HepG2 (cell line): ENCODE results near the gene EBF3. TPM values are rescaled to one million over a fixed set of nuclear protein-coding genes. Genes with fewer than 3 reads are reported as not detected.

ENCODE experiments used
- ATAC-seq: fragments of 200-7000 bp; cut with Tn5 transposase; 3 replicates; pipeline ENCODE4 v1.9.1; 2020; ENCODE audit warnings: mild to moderate bottlenecking, moderate library complexity
- BruUV-seq: library from RNA; stranded (reverse); fragments of 400-500 nt; replicated peaks from 2 replicates; lab custom pipeline; 2021; lab: Mats Ljungman, UMichigan
- CTCF ChIA-PET: fragments of 300-600 bp; formaldehyde crosslinking; extraction: SDS; loops from one replicate; lab custom pipeline; 2021; ENCODE audit warnings: low total read pairs, inconsistent platforms, low intra/inter-chr PET ratio; lab: Yijun Ruan, JAX
- POLR2A ChIA-PET: fragments of 350-600 bp; sonication (Branson Sonifier 250); formaldehyde crosslinking; loops from one replicate; lab custom pipeline; 2020; ENCODE audit warnings: antibody characterized with exemption, inconsistent platforms; lab: Yijun Ruan, JAX
- DNase-seq: peaks from one replicate; pipeline ENCODE4 v3.0.0-alpha.2; 2015; ENCODE audit warnings: low spot score
- FAIRE-seq: peaks from 3 replicates; lab custom pipeline; 2011; peaks lifted over from hg19 to GRCh38; lab: Jason Lieb, UNC
- H2AFZ ChIP-seq: one replicate; pipeline ENCODE4 v1.6.1; 2011; ENCODE audit warnings: low read length, inconsistent platforms
- H3K27ac ChIP-seq: fragments of 300-600 bp; 3 replicates; pipeline ENCODE4 v1.8.0; 2011; ENCODE audit warnings: mixed run types, mild to moderate bottlenecking, mixed read lengths, low read length, inconsistent platforms; ENCODE audit not compliant: insufficient read depth; ENCODE audit errors: extremely low read length
- H3K27me3 ChIP-seq, 2 experiments: fragments of 200-600 bp in 1 of 2; 2 replicates in 1 of 2; 3 replicates in 1 of 2; pipeline versions ENCODE4 v1.6.0 to v1.8.0; 2011; ENCODE audit warnings: low read length in 2 of 2, mild to moderate bottlenecking in 2 of 2, moderate library complexity in 2 of 2, inconsistent platforms in 1 of 2; ENCODE audit not compliant: insufficient read depth in 2 of 2, control insufficient read depth in 1 of 2
- H3K36me3 ChIP-seq, 2 experiments: fragments of 200-600 bp in 1 of 2; replicated peaks in 1 of 2; 2 replicates in 1 of 2; 3 replicates in 1 of 2; pipeline versions ENCODE4 v1.5.1 to v1.8.0; 2011; ENCODE audit warnings: low read length in 2 of 2, inconsistent platforms in 1 of 2; ENCODE audit not compliant: insufficient read depth in 2 of 2, control insufficient read depth in 1 of 2
- H3K4me1 ChIP-seq: 2 replicates; pipeline ENCODE4 v1.5.1; 2012; ENCODE audit warnings: low read length, inconsistent platforms; ENCODE audit not compliant: insufficient read depth
- H3K4me2 ChIP-seq: 2 replicates; pipeline ENCODE4 v1.6.0; 2011; ENCODE audit warnings: low read depth, low read length, inconsistent platforms
- H3K4me3 ChIP-seq, 3 experiments: fragments of 200-600 bp in 1 of 3; sonication (generic), shearing (Covaris generic) in 1 of 3; replicated peaks in 1 of 3; 2 replicates each; pipeline ENCODE4 v1.5.1; 2011 to 2016; ENCODE audit warnings: low read length in 3 of 3, inconsistent platforms in 2 of 3, low read depth in 2 of 3, mild to moderate bottlenecking in 2 of 3, control low read depth in 1 of 3, mixed read lengths in 1 of 3; ENCODE audit not compliant: insufficient read depth in 1 of 3
- H3K79me2 ChIP-seq: one replicate; pipeline ENCODE4 v1.6.1; 2011; ENCODE audit warnings: low read length, inconsistent platforms; ENCODE audit not compliant: insufficient read depth
- H3K9ac ChIP-seq: 2 replicates; pipeline ENCODE4 v1.6.0; 2011; ENCODE audit warnings: mild to moderate bottlenecking, low read depth, low read length, inconsistent platforms; ENCODE audit not compliant: insufficient read depth
- H3K9me3 ChIP-seq: 2 replicates; pipeline ENCODE4 v1.5.1; 2012; ENCODE audit warnings: mild to moderate bottlenecking, low read length
- H4K20me1 ChIP-seq: 2 replicates; pipeline ENCODE4 v1.6.0; 2011; ENCODE audit warnings: inconsistent platforms, mild to moderate bottlenecking, low read length, moderate library complexity; ENCODE audit not compliant: insufficient read depth
- ARID2 ChIP-seq: sonication (generic); formaldehyde crosslinking; IDR thresholded peaks from 2 replicates; pipeline ENCODE4 v1.8.1; 2022; ENCODE audit warnings: mild to moderate bottlenecking, missing genetic modification reagents, borderline replicate concordance
- FOXC1 ChIP-seq: sonication (generic); formaldehyde crosslinking; IDR thresholded peaks from 2 replicates; pipeline ENCODE4 v1.8.0; 2022; ENCODE audit warnings: mild to moderate bottlenecking, missing genetic modification reagents, borderline replicate concordance
- HOXA3 ChIP-seq: sonication (generic); formaldehyde crosslinking; IDR thresholded peaks from 2 replicates; pipeline ENCODE4 v1.5.0; 2020; ENCODE audit warnings: missing genetic modification reagents
- SMARCC2 ChIP-seq: fragments of 450-650 bp; IDR thresholded peaks from 2 replicates; pipeline ENCODE4 v1.6.1; 2017; ENCODE audit warnings: antibody characterized with exemption, mild to moderate bottlenecking
- ZBTB40 ChIP-seq, 2 experiments: fragments of 450-650 bp in 1 of 2; sonication (generic) in 1 of 2; formaldehyde crosslinking in 1 of 2; IDR thresholded peaks; 2 replicates each; pipeline versions ENCODE4 v1.6.1 to v1.8.0; 2016 to 2022; ENCODE audit warnings: antibody characterized with exemption in 1 of 2, mild to moderate bottlenecking in 1 of 2, missing genetic modification reagents in 1 of 2
- ZKSCAN8 ChIP-seq: IDR thresholded peaks from 2 replicates; pipeline ENCODE4 v1.6.1; 2016; ENCODE audit warnings: borderline replicate concordance, missing genetic modification reagents, missing compliant biosample characterization
- ZNF30 ChIP-seq: sonication (generic); formaldehyde crosslinking; IDR thresholded peaks from 2 replicates; pipeline ENCODE4 v1.5.0; 2020; ENCODE audit warnings: mild to moderate bottlenecking, missing genetic modification reagents
- ZNF724P ChIP-seq: sonication (generic); formaldehyde crosslinking; IDR thresholded peaks from 2 replicates; pipeline ENCODE4 v1.8.0; 2022; ENCODE audit warnings: missing genetic modification reagents, borderline replicate concordance
- ZNF792 ChIP-seq: IDR thresholded peaks from 2 replicates; pipeline ENCODE4 v1.6.1; 2016
- WGBS: methylation state at CpG from one replicate; pipeline ENCODE4 v1.1.6; 2017; ENCODE audit warnings: low lambda C conversion rate; 5-methylcytosine and 5-hydroxymethylcytosine counted together
- in situ Hi-C: cut with HindIII; loops from 2 replicates; pipeline ENCODE4 v1.10.0; 2017; ENCODE audit warnings: low pct_unique_long_range_greater_than_20kb; ENCODE audit not compliant: extremely low pct_ligation_motif_present
- intact Hi-C: fragments of 100-400 bp; cut with micrococcal nuclease; formaldehyde crosslinking; loops from one replicate; pipeline ENCODE4 v1.10.0; 2022; ENCODE audit not compliant: unreplicated experiment
- polyA plus RNA-seq, 8 experiments: library from polyadenylated mRNA; depleted of rRNA in 3 of 8; stranded (reverse) in 7 of 8; unstranded in 1 of 8; fragments of >200 nt; fragmentation: Illumina TruSeq in 4 of 8; extraction: Trizol in 4 of 8; gene quantifications; 2 replicates each; pipeline versions ENCODE4 v1.2.1 to v1.2.3, GENCODE V29; 2011 to 2016; ENCODE audit warnings: low read depth in 4 of 8, missing spikeins in 1 of 8, mixed read lengths in 1 of 8; ENCODE audit not compliant: insufficient read depth in 1 of 8
- total RNA-seq, 5 experiments: library from RNA; depleted of rRNA; stranded (reverse); fragments of >200 nt; fragmentation: Illumina TruSeq; extraction: Trizol; gene quantifications; 2 replicates each; pipeline ENCODE4 v1.2.3, GENCODE V29; 2016; ENCODE audit warnings: low read depth in 1 of 5
- TF ChIP-seq, protein P1 (sequence below): sonication (generic); formaldehyde crosslinking; IDR thresholded peaks from 2 replicates; pipeline ENCODE4 v1.4.0; 2020; ENCODE audit warnings: mild to moderate bottlenecking, missing genetic modification reagents

Gene EBF3
- total and polyA plus RNA-seq, 2 of the 13 experiments (the other 11 are each of a cell fraction or from before 2014, with no cell fraction given) = not detected

DNA sequence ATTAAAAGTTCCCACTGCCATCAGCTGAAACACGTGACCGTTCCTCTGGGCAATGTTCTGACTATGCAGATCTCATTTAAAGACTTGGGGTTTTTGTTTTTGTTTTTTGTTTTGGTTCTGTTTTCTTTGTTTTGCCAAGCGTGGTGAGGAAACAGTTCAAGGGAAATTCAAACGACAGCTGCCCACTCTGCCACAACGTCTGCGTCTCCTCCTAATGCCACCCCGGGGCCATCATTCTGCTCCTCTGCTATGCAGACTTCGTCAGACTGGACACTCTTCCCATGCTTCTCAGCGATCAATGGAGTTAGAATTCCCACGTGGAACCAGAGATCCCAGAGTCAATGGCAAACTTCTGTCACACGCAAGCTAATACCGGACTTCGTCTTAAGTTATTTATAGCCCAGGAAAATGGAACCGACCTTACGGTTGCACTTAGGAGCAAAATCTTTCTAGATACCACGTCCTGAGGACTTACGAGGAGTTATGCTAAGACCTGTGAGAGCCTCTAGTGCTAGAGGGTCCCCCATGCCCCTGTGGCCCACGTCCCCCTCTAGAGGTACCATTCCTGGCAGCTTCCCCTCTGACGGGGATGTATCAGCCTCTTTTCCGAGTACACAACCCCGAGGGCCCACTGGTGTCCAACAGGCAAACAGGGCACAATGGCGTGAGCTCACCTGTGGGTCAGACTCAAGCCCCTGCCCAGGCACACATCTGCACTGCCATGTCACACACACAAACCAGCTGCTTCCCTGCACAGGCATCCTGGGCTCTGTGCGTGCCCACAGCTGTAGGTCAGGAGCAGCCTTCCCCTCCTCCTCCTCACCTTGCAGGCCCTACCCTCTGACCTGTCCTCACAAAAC, 24.4 kb downstream of the EBF3 start:
- in situ Hi-C loops (no loop called here), intact Hi-C loops (no loop called here)
- Histone ChIP-seq H3K4me3 (no peak overlapping the region), H2AFZ (no peak overlapping the region), H3K36me3 (no peaks in the 10 kb centered on the region), H4K20me1 (no peaks in the 10 kb centered on the region), H3K27me3 (peaks cover 3 to 54% of the 10 kb centered on the region in 2 experiments; a peak in 4 of 5 replicates), H3K4me2 (no peak overlapping the region), H3K9me3 (no peaks in the 10 kb centered on the region), H3K27ac (no peak overlapping the region), H3K4me1 (no peaks in the 10 kb centered on the region), H3K79me2 (no peaks in the 10 kb centered on the region), H3K9ac (no peak overlapping the region)
- ChIA-PET POLR2A (no interaction called here), CTCF (no interaction called here)
- DNase-seq (no peak), FAIRE-seq (no peak), ATAC-seq (no peak)
- BruUV-seq = no TSS peak
- TF ChIP-seq HOXA3 (CRISPR knock-in tag) (no peak), SMARCC2 (no peak), ZNF724P (CRISPR knock-in tag) (no peak), FOXC1 (CRISPR knock-in tag) (no peak), ARID2 (CRISPR knock-in tag) (no peak), ZBTB40 (IDR thresholded peaks at IDR 0.05) (no peak), ZBTB40 (CRISPR knock-in tag; IDR thresholded peaks at IDR 0.05) (no peak), ZKSCAN8 (CRISPR knock-in tag) (no peak), ZNF30 (CRISPR knock-in tag) (no peak), ZNF792 (CRISPR knock-in tag) (no peak)
- TF ChIP-seq, protein P1, sequence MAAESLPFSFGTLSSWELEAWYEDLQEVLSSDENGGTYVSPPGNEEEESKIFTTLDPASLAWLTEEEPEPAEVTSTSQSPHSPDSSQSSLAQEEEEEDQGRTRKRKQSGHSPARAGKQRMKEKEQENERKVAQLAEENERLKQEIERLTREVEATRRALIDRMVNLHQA (CRISPR knock-in tag) = no peak
- WGBS = 32% methylated on average over 22 of the region's 23 CpGs
